D721Med (cell line): ENCODE results near the gene UBASH3B.

Source experiments
- DNase-seq: peaks from one replicate; pipeline ENCODE4 v3.0.0; 2011; ENCODE audit warnings: low spot score; ENCODE audit not compliant: insufficient read length
- FAIRE-seq: peaks from 2 replicates; lab custom pipeline; 2011; peaks lifted over from hg19 to GRCh38; lab: Jason Lieb, UNC
- CTCF ChIP-seq: IDR thresholded peaks from 2 replicates; pipeline ENCODE4 v1.5.1; 2012; ENCODE audit warnings: mild to moderate bottlenecking, control low read depth; ENCODE audit not compliant: insufficient read depth; ENCODE audit errors: missing control alignments

Gene UBASH3B

GRCh38 chr11:122804796-122805195 is 149.3 kb downstream of the UBASH3B start:
- FAIRE-seq = no peak
- DNase-seq = no peak
- TF ChIP-seq CTCF = no peak

GRCh38 chr11:122807731-122808477 is 152.4 kb downstream of the UBASH3B start:
- no peak for TF ChIP-seq CTCF
- FAIRE-seq (no peak), DNase-seq (no peak)

GRCh38 chr11:122808478-122808869 is 153.0 kb downstream of the UBASH3B start:
- DNase-seq (no peak), FAIRE-seq (no peak)

GRCh38 chr11:122809866-122810265 is 154.3 kb downstream of the UBASH3B start:
- TF ChIP-seq CTCF = no peak
- FAIRE-seq = no peak
- DNase-seq = no peak

More at GRCh38 chr11:122808478-122808869, 153.0 kb downstream of the UBASH3B start:
- TF ChIP-seq CTCF = no peak

- DNase-seq = no peak
- TF ChIP-seq CTCF = no peak
- FAIRE-seq = no peak
Observed at GRCh38 chr11:122811721-122812120, 156.2 kb downstream of the UBASH3B start.

- DNase-seq (no peak), FAIRE-seq (no peak)
- no peak for TF ChIP-seq CTCF
Observed at GRCh38 chr11:122812638-122813037, 157.1 kb downstream of the UBASH3B start.

- no peak for FAIRE-seq
- no peak for DNase-seq
- TF ChIP-seq CTCF = no peak
Observed at GRCh38 chr11:122813176-122813893, 157.8 kb downstream of the UBASH3B start.
